GM08714 (cell line): ENCODE results near the gene MELTF.

Experiments used
- H3K4me3 ChIP-seq: fragments of 200-500 bp; sonication (Bioruptor generic); 2 replicates; pipeline ENCODE4 v1.5.1; 2014; ENCODE audit warnings: mild to moderate bottlenecking, low read length, inconsistent platforms
- ZNF274 ChIP-seq: IDR thresholded peaks from 2 replicates; pipeline ENCODE4 v1.6.1; 2012; ENCODE audit warnings: mild to moderate bottlenecking, low read depth, low read length

Gene MELTF

DNA sequence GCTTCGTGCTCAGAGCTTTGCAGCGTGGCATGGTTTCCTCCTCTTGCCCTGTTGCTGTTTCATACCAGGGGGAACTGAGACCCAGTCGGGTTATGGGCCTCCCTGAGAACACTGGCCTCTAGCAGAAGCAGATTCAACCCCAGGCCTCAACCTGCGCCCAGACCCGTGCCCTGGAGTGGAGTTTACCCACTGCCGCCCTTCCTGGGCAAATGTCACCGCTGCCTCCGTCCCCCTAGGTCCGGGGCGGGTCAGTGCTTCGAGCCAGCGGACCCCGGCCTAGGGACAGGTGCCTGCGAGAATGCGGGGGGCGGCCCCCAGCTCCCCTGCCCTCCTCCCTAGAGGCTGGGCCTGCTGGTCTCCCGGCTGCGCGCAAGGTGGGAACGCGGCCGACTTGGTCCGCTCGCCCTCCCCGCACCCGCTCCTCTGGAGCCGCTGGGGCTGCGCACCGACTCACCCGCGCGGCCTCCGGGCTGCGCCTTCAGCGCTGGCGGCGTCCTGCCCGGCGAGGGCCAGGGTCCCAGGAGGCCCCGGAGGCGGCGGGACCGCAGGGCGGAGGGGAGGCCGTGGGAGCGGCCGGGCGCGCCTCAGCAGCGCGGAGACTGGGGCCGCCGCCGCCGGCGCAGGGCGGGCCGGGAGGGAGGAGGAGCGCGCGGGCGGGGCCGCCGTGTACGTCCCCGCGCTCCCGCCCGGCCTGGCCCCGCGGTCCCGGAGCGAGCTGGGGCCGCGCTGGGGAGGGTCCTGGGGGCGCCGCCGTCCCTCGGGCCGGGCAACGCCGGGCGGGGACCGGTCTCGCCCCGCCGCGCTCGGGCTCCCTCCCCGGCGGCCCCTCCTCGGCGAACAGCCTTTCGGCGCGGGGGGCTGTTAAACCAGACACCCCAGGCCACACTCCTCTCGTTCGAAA lies 61.1 kb downstream of the MELTF start, which contains the start of gene PIGZ:
TSS of gene PIGZ (minus strand) at position 601 of the 901 bp plus-strand sequence. CDS start 16,802 bp downstream, outside the sequence.
- no peak for TF ChIP-seq ZNF274
- H3K4me3 ChIP-seq = peak within 1 kb of the TSS; percentile 82

DNA sequence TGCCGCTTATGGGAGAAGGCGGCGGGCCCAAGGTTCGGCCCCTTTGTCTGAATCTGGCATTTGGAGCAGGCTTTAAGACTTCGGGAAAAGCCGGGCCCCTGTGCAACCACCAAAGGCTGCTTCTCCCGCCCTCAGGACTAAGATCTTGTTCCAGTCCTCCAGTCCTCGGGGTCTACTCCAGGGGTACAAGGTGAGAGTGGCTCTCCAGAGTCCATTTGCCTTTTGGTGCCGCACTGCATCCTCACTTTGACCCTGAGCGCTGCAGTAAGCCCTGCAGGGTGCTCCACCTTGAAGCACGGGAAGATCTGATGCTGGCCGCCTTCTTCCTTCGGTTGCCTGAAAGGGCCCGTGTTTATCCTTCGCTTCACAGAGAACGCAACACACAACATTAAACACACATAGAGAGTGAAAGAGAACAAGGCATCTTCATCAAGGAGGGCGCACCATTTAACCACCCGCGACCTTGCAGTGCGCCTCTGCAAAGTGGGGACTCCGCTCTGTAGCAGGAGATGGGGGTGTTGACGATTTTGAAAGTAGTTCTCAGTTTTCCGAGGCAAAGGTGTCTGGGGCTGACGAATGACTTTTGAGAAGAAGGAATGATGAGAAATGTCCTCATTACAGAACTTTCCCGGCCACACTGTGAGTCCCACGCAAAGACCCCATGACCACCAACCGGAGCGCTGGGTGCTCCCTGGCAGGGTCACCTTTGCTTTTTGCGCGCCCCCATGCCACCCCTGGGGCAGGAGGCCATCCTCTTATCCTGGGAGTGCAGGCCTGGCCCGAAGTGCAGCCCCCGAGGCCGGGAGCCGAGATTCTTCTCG lies 62.0 kb downstream of the MELTF start:
- TF ChIP-seq ZNF274 = no peak
- H3K4me3 ChIP-seq = peak overlapping the region; percentile 82; the same call in 1 of the 2 replicates

- H3K4me3 ChIP-seq = no peak overlapping the region
- TF ChIP-seq ZNF274 = no peak
Measured at GRCh38 chr3:196966526-196967401, 62.9 kb downstream of the MELTF start.

DNA sequence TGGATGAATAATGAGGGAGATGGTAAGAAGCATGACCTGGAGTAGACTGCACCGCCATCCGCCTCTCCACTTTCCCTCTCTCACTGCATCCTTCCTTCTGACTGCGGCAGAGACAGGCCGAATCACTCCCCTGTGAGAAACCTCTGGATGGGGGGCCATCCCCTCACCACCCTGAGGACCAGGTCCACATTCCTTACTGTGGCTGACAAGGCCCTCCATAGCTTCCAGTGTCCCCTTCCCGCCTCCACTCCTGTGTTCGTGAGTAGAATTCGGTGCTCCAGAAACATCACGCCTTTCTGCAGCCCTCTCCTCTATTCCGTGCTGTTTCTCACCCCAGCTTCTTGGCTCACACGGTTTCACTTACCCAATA lies 63.8 kb downstream of the MELTF start:
- TF ChIP-seq ZNF274 = no peak
- no peak overlapping the region for H3K4me3 ChIP-seq

- no peak for TF ChIP-seq ZNF274
- no peak overlapping the region for H3K4me3 ChIP-seq
Measured at GRCh38 chr3:196965112-196965803, 64.4 kb downstream of the MELTF start.

DNA sequence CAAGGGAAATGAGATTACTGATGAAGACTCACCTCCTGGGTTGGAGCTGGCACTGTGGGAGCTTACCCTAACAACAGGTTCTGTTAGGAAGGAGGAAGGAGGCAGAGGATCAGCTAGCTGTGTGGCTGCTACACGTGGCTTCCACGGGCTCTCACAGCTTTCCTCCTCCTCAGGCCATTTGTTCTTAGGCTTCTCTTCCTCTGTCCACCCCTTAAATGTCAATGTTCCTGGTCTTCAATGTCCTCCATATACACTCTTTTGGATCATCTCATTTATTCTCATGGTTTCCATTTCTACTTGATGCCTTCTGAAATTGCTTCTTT lies 66.0 kb downstream of the MELTF start:
- H3K4me3 ChIP-seq = no peak overlapping the region
- no peak for TF ChIP-seq ZNF274

- no peak for TF ChIP-seq ZNF274
- H3K4me3 ChIP-seq = no peak overlapping the region
Measured at GRCh38 chr3:196962930-196963630, 66.5 kb downstream of the MELTF start.

DNA sequence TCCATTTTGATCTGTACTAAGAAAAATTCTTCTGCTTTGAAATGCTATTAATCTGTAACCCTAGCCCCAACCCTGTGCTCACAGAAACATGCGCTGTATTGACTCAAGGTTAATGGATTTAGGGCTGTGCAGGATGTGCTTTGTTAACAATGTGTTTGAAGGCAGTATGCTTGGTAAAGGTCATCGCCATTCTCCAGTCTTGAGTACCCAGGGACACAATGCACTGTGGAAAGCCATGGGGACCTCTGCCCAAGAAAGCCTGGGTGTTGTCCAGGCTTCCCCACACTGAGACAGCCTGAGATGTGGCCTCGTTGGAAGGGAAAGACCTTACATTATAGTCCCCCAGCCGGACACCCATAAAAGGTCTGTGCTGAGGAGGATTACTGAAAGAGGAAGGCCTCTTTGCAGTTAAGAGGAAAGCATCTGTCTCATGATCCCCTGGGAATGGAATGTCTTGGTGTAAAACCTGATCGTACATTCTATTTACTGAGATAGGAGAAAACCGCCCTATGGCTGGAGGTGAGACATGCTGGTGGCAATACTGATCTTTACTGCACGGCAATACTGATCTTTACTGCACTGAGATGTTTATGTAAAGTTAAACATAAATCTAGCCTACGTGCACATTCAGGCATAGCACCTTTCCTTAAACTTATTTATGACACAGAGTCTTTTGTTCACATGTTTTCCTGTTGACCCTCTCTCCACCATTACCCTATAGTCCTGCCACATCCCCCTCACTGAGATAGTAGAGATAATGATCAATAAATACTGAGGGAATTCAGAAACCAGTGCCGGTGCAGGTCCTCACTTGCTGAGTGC lies 67.3 kb downstream of the MELTF start:
- no peak overlapping the region for H3K4me3 ChIP-seq
- TF ChIP-seq ZNF274 = no peak

DNA sequence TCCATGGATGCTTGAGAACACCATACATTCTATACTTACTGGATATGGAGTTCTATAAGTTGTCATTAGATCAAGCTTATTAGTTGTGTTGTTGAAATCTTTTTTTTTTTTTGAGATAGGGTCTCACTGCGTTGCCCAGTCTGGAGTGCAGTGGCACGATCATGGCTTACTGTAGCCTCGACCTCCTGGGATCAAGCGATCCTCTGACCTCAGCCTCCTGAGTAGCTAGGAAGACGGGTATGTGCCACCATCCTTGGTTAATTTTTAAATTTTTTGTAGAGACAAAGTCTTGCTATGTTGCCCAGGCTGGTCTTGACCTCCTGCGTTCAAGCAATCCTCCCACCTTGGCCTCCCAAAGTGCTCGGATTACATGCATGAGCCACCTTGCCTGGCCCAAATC lies 74.8 kb downstream of the MELTF start:
- TF ChIP-seq ZNF274 = no peak
- H3K4me3 ChIP-seq = no peak overlapping the region
